Keratinocyte (primary cell): ENCODE measurements around the gene SAC3D1. TPM values are rescaled to one million over a fixed set of nuclear protein-coding genes. Genes with fewer than 3 reads are reported as not detected.

Source experiments
- DNase-seq: peaks from one replicate; pipeline ENCODE4 v3.0.0-alpha.2; 2011; ENCODE audit warnings: low read depth, missing footprints, low spot score
- FAIRE-seq: peaks from 2 replicates; lab custom pipeline; 2011; peaks lifted over from hg19 to GRCh38; lab: Jason Lieb, UNC
- H2AFZ ChIP-seq: 2 replicates; pipeline ENCODE4 v1.6.0; 2012; ENCODE audit warnings: low read length, control low read depth, inconsistent platforms; ENCODE audit not compliant: control insufficient read depth
- H3K27ac ChIP-seq: 2 replicates; pipeline ENCODE4 v1.5.1; 2011; ENCODE audit warnings: low read length; ENCODE audit not compliant: control insufficient read depth, insufficient read depth
- H3K27me3 ChIP-seq: 3 replicates; pipeline ENCODE4 v1.6.0; 2011; ENCODE audit warnings: low read length; ENCODE audit not compliant: control insufficient read depth, insufficient read depth; ENCODE audit errors: extremely low read depth
- H3K36me3 ChIP-seq, 2 experiments: 2 replicates in 1 of 2; 3 replicates in 1 of 2; pipeline ENCODE4 v1.5.1; 2011; ENCODE audit warnings: low read length in 2 of 2, mild to moderate bottlenecking in 1 of 2; ENCODE audit not compliant: control insufficient read depth in 2 of 2, insufficient read depth in 2 of 2; ENCODE audit errors: extremely low read depth in 1 of 2
- H3K4me1 ChIP-seq: 3 replicates; pipeline ENCODE4 v1.5.1; 2011; ENCODE audit warnings: low read length; ENCODE audit not compliant: control insufficient read depth, insufficient read depth; ENCODE audit errors: extremely low read depth
- H3K4me2 ChIP-seq: 3 replicates; pipeline ENCODE4 v1.6.0; 2011; ENCODE audit warnings: low read depth, low read length; ENCODE audit not compliant: control insufficient read depth, insufficient read depth; ENCODE audit errors: extremely low read depth
- H3K4me3 ChIP-seq, 3 experiments: fragments of 200-600 bp in 1 of 3; sonication (generic) in 1 of 3; 2 replicates in 2 of 3; 3 replicates in 1 of 3; pipeline ENCODE4 v1.5.1; 2011 to 2016; ENCODE audit warnings: low read length in 3 of 3, mild to moderate bottlenecking in 3 of 3, control low read depth in 2 of 3, inconsistent platforms in 1 of 3, low read depth in 1 of 3, mixed read lengths in 1 of 3, mixed run types in 1 of 3, moderate library complexity in 1 of 3; ENCODE audit not compliant: control insufficient read depth in 2 of 3, insufficient read depth in 2 of 3; ENCODE audit errors: extremely low read depth in 1 of 3
- H3K79me2 ChIP-seq: 2 replicates; pipeline ENCODE4 v1.6.0; 2012; ENCODE audit warnings: low read length; ENCODE audit not compliant: control insufficient read depth, insufficient read depth
- H3K9ac ChIP-seq: 3 replicates; pipeline ENCODE4 v1.6.0; 2011; ENCODE audit warnings: low read length; ENCODE audit not compliant: control insufficient read depth, insufficient read depth; ENCODE audit errors: extremely low read depth
- H3K9me1 ChIP-seq: 3 replicates; pipeline ENCODE4 v1.6.0; 2011; ENCODE audit warnings: low read length; ENCODE audit not compliant: control insufficient read depth, insufficient read depth; ENCODE audit errors: extremely low read depth
- H3K9me3 ChIP-seq: 2 replicates; pipeline ENCODE4 v1.5.1; 2012; ENCODE audit warnings: low read depth, low read length; ENCODE audit not compliant: control insufficient read depth
- H4K20me1 ChIP-seq: 3 replicates; pipeline ENCODE4 v1.6.0; 2011; ENCODE audit warnings: low read length; ENCODE audit not compliant: control insufficient read depth, insufficient read depth; ENCODE audit errors: extremely low read depth
- EZH2 ChIP-seq: IDR thresholded peaks from one replicate; pipeline ENCODE4 v1.6.1; 2012; ENCODE audit warnings: inconsistent platforms, mild to moderate bottlenecking, low read length, moderate library complexity
- dilution Hi-C: fragments of 300-500 bp; cut with MboI; formaldehyde crosslinking; loops from one replicate; pipeline ENCODE4 v1.7.0; 2020; ENCODE audit warnings: low sequenced_read_pairs; ENCODE audit not compliant: extremely low pct_ligation_motif_present
- polyA plus RNA-seq, 5 experiments: library from polyadenylated mRNA; depleted of rRNA in 3 of 5; stranded (reverse) in 3 of 5; stranded (forward) in 1 of 5; unstranded in 1 of 5; fragments of >200 nt; gene quantifications; 1 replicate in 1 of 5; 2 replicates in 3 of 5; 3 replicates in 1 of 5; pipeline versions ENCODE4 v1.2.1 to v1.2.3, GENCODE V29; 2011 to 2012; ENCODE audit warnings: missing spikeins in 2 of 5, low read depth in 1 of 5, low replicate concordance in 1 of 5
- TF ChIP-seq, protein P1 (sequence below), 3 experiments: IDR thresholded peaks in 1 of 3; conservative IDR thresholded peaks in 1 of 3; optimal IDR thresholded peaks in 1 of 3; 2 replicates in 2 of 3; 3 replicates in 1 of 3; pipeline versions ENCODE3 to v1.5.1; 2011; ENCODE audit warnings: low read length in 3 of 3, mild to moderate bottlenecking in 3 of 3, moderate library complexity in 2 of 3, control low read depth in 1 of 3, inconsistent platforms in 1 of 3; ENCODE audit not compliant: insufficient read depth in 2 of 3; ENCODE audit errors: extremely low read depth in 1 of 3

Gene SAC3D1
- polyA plus RNA-seq, 1 donor (not counting 4 experiments of a cell fraction or from before 2014, with no cell fraction given), result 4.9 TPM

DNA sequence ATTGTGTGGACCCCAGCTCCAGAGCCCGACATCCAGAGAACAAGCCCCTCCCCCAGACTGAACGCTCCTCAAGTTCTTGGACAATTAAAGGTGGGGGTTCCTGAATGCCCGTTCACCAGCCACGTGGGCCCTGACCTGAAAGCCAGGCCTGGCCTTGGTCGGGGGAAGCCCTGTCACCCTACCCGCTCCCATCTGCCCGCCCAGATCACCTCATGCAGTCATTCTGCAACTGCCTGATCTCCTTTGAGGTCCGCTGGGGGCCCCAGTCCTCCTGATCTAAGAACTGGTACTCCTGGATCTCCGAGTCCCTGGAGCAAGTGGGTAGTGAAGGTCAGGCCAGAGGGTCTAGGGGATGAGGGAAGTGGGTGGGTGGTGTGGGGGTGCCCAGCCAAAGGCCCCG is 26.4 kb downstream of the SAC3D1 start:
- no peaks in the 10 kb centered on the region for H3K79me2 ChIP-seq
- dilution Hi-C loops, result no loop called here
- FAIRE-seq (no peak), DNase-seq (no peak)
- no peak overlapping the region for H3K4me2 ChIP-seq
- TF ChIP-seq EZH2, result no peak
- TF ChIP-seq, protein P1, sequence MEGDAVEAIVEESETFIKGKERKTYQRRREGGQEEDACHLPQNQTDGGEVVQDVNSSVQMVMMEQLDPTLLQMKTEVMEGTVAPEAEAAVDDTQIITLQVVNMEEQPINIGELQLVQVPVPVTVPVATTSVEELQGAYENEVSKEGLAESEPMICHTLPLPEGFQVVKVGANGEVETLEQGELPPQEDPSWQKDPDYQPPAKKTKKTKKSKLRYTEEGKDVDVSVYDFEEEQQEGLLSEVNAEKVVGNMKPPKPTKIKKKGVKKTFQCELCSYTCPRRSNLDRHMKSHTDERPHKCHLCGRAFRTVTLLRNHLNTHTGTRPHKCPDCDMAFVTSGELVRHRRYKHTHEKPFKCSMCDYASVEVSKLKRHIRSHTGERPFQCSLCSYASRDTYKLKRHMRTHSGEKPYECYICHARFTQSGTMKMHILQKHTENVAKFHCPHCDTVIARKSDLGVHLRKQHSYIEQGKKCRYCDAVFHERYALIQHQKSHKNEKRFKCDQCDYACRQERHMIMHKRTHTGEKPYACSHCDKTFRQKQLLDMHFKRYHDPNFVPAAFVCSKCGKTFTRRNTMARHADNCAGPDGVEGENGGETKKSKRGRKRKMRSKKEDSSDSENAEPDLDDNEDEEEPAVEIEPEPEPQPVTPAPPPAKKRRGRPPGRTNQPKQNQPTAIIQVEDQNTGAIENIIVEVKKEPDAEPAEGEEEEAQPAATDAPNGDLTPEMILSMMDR (optimal IDR thresholded peaks at IDR 0.05 in 1 of 3, IDR thresholded peaks at IDR 0.05 in 1 of 3, conservative IDR thresholded peaks at IDR 0.05 in 1 of 3; ENCODE audit: extremely low read depth in 1 of 3, insufficient read depth in 2 of 3, low read length in 3 of 3), result no peak
- H3K27ac ChIP-seq, result no peak overlapping the region
- no peaks in the 10 kb centered on the region for H3K9me3 ChIP-seq
- no peak overlapping the region for H2AFZ ChIP-seq
- no peaks in the 10 kb centered on the region for H3K4me1 ChIP-seq
- no peak overlapping the region for H3K9ac ChIP-seq
- no peaks in the 10 kb centered on the region for H3K36me3 ChIP-seq
- no peaks in the 10 kb centered on the region for H4K20me1 ChIP-seq
- H3K27me3 ChIP-seq, result no peaks in the 10 kb centered on the region
- no peaks in the 10 kb centered on the region for H3K9me1 ChIP-seq
- no peak overlapping the region for H3K4me3 ChIP-seq

DNA sequence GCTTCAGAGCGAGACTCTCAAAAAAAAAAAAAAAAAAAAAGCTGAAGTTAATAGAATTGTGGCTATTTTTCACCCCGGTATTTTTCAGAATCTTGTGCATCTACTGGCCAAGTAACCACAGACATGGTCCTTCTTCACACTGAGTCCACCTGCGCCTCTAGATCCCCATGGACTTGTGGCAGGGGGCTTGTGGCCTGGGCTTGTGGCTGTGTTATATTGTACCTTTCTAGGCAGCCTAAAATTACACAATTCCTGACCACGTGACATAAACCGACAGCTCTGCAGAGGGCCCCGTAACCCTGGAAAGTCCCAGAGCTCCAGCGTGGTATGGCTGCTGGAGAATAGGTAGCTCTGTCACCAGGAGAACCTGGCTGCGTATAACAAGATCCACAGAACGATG is 28.2 kb downstream of the SAC3D1 start:
- H3K4me3 ChIP-seq, result no peak overlapping the region
- no peak overlapping the region for H2AFZ ChIP-seq
- no peak overlapping the region for H3K4me2 ChIP-seq
- no peak overlapping the region for H3K27ac ChIP-seq
- H3K36me3 ChIP-seq, result no peaks in the 10 kb centered on the region
- H3K9ac ChIP-seq, result no peak overlapping the region
- no peaks in the 10 kb centered on the region for H3K4me1 ChIP-seq
- H3K27me3 ChIP-seq, result no peaks in the 10 kb centered on the region
- no peaks in the 10 kb centered on the region for H4K20me1 ChIP-seq
- H3K9me1 ChIP-seq, result no peaks in the 10 kb centered on the region
- dilution Hi-C loops, result no loop called here
- H3K79me2 ChIP-seq, result no peaks in the 10 kb centered on the region
- no peak for FAIRE-seq
- no peak for DNase-seq
- no peaks in the 10 kb centered on the region for H3K9me3 ChIP-seq
- TF ChIP-seq EZH2, result no peak
- TF ChIP-seq, protein P1 (optimal IDR thresholded peaks at IDR 0.05 in 1 of 3, IDR thresholded peaks at IDR 0.05 in 1 of 3, conservative IDR thresholded peaks at IDR 0.05 in 1 of 3; ENCODE audit: extremely low read depth in 1 of 3, insufficient read depth in 2 of 3, low read length in 3 of 3), result no peak
